GM19397 (cell line): ENCODE data around the gene STPG4.
"Not testable (repeated sequence)": the region's sequence is repeated elsewhere in the genome, so short reads cannot be mapped to it uniquely, and the experiment has no call there.

Experiments used
- ATAC-seq: cut with Tn5 transposase; IDR thresholded peaks from one replicate; pipeline ENCODE4 v1.9.1; 2021; ENCODE audit warnings: mild to moderate bottlenecking, moderate library complexity; ENCODE audit not compliant: unreplicated experiment

The STPG4 gene, protein sequence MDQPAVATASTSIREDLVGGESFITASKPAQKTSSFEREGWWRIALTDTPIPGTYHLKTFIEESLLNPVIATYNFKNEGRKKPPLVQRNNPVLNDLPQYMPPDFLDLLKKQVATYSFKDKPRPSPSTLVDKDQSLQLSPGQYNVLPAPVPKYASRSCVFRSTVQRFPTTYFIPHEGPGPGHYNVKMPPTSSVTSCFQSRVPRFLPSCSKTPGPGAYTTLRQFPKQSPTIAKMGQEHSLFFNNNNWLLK

GRCh38 chr2:47155091-47155876 lies at the start of gene STPG4:
TSS of gene STPG4 (minus strand) at chr2:47155308. CDS start at chr2:47155251, 57 bp downstream.
- no peak for ATAC-seq

DNA sequence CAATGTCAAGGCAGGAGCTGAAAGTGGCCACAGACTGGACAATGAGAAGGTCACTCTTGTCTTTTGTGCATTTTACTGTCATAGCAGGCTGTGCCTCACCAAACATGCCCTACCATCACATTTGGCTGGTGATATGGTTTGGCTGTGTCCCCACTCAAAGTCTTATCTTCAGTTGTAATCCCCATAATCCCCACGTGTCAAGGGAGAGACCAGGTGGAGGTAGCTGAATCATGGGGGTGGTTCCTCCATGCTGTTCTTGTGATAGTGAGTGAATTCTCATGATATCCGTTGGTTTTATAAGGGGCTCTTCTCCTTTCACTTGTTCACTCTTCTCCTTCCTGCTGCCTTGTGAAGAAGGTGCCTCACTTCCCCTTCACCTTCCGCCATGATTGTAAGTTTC lies 49.6 kb upstream of the STPG4 start:
- no peak for ATAC-seq

- ATAC-seq: no peak
Observed at GRCh38 chr2:47203995-47204394, 48.9 kb upstream of the STPG4 start.

- ATAC-seq: no peak
Observed at GRCh38 chr2:47201224-47201623, 46.1 kb upstream of the STPG4 start.

DNA sequence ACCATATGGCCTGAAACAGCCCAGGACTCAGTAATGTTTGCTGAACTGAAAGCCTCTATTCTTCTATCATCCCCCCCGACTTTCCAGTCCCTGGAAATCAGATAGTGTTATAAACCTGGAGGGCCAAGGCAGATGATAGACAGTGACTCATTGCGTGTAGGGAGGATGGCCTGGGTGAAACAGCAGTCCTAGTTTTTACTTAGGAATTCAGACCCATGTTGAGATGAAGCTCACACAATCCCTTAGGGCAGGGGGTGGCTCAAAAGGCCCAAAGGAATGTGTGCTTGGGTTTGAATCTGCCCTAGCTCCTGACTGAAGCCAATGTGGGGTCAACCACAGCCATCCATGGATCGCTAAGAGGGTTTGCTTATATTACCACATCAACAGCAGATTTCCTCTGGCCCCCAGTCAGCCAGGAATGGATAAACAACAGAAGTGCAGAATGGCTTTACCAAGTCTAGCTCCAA lies 43.9 kb upstream of the STPG4 start:
- ATAC-seq: no peak

DNA sequence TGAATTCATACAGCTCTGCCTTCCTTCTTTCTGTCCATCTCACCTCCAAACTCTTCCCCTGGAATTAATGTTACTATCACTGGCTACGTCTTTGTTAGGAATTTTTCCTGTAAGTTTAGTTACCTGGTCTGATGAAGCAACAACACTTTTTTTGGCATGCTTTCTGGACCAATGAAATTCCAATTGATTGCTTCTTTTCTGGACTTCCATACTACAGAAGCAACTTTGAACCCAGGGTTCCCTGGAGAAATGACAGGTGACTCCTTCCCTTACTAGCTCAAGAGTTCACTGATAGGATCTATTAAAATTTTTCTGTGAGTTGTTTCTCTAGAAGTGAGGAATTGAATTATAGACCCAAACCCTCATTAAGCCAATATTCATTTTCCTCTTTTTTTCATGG lies 41.4 kb upstream of the STPG4 start:
- ATAC-seq: no peak

DNA sequence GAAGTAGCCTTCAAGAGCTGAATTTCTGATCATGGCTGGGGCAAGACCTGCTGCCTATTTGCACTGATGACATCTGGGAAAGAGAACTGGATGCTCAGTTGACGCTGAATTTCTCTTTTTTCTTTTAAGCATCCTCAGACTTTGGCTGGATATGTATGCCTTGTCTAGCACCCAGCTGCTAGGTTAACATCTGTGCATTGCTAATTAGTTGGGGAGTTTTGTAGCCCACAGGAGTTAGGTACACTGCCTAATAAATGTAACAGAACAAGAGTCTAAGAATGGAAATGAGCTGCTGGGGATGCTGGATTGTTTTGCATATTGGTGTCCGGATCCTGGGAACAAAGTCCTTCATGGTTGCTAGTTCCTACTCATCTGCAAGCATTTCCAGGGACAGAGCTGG lies 40.9 kb upstream of the STPG4 start:
- no peak for ATAC-seq

DNA sequence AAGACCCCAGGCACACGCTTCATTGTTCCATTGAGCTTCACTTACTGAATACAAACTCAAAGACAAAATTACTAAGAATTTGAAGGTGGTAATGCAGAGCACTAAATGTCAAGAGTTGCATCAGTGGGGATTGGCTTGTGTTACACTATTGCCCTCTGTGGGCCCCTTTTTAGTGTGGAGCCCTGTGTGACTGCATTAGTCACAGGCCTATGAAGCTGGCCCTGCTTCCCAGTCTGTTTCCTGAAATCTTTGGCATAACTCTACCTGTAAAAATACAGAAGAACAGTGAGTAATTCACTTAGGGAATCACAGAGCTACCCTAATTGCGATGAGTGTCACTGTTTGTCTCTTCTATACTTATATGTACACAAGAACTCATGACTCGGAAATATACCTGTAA lies 40.0 kb upstream of the STPG4 start:
- no peak for ATAC-seq

DNA sequence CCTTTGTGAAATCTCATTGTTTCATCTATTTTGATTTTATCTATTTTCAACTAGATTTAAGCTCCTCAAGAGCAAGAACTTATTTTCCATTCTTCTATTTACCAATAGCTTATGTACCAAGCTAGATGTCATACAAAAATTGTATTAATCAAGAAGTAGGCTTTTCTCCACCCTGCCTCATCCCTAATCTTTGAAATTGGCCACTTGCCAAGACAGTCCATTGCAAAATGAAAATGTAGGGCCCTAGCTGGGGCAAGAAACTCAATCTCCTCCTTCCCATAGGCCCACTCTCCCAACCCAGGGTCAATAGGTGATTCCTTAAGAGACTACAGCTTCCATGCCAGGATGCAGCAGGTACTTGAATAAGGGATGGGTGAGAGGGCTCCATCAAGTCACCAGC lies 39.3 kb upstream of the STPG4 start:
- ATAC-seq: no peak

- ATAC-seq: no peak
Observed at GRCh38 chr2:47193607-47194006, 38.5 kb upstream of the STPG4 start.

GRCh38 chr2:47190188-47190881 lies 35.2 kb upstream of the STPG4 start:
- ATAC-seq: no peak

DNA sequence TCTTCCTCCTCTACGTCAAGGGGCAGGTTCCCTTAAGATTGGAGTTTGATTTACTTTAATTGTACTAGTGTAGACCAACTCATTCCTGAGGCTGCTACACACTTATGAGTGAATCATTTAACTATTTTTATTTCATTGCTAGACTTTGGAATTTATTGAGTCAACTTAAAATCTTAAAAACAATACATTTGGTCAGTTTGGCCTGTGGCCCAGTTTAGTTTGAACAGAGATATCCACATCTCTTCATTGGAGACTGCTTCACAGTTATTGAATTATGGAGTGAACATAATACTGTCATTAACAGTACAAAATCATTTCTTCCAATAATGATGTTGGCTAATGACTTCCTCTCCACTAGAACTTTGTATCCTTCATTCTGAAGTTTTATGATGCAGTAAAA lies 34.5 kb upstream of the STPG4 start:
- ATAC-seq: no peak

GRCh38 chr2:47187069-47187468 lies 32.0 kb upstream of the STPG4 start:
- no peak for ATAC-seq

GRCh38 chr2:47186351-47186750 lies 31.2 kb upstream of the STPG4 start:
- no peak for ATAC-seq

GRCh38 chr2:47185098-47185497 lies 30.0 kb upstream of the STPG4 start:
- ATAC-seq: not testable (repeated sequence)

- ATAC-seq: no peak
Observed at GRCh38 chr2:47181176-47181575, 26.1 kb upstream of the STPG4 start.

- ATAC-seq: no peak
Observed at GRCh38 chr2:47180531-47180930, 25.4 kb upstream of the STPG4 start.

DNA sequence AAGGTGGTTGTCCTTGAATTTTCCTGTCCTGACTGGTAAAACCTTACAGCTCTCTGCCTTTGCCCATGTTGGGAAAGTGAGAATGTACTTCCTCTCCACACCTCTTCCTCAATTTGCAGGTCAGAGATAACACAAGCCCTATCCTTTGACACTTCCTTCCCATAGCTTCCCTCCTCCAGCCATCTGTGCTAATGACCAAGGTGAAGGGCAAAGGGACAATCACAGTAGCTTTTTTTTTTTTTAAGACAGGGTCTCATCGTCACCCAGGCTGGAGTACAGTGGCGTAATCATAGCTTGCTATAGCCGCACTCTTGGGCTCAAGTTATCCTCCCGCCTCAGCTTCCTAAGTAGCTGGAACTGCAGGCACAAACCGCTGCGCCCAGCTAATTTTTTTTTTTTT lies 24.3 kb upstream of the STPG4 start:
- ATAC-seq: no peak

- no peak for ATAC-seq
Observed at GRCh38 chr2:47178341-47178740, 23.2 kb upstream of the STPG4 start.

DNA sequence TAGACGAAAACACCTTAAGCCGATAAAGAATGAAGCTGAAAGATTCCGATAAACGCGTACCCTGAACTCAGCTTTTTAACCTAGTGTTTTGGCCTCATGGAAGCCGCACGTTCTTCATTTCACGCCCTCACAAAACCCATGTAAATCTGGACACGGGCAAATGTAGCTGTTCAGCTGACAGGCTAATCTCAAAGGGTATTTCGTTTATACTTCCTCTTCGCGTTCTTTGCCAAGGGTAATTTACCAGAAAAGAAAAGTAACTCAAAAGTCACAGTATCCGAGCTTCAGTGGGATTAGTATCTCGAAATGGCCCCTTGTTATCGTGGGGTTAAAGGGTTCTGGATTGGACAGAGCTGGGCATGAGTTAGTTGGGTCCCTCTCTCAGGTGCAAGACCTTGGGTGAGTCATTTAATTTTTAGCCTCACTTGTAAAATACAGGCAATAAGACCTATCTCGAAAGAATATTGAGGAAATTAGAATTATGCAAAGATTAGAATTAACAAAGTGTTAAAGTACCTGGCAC lies 22.0 kb upstream of the STPG4 start:
- ATAC-seq: peak; percentile 6

- no peak for ATAC-seq
Observed at GRCh38 chr2:47174733-47175361, 19.7 kb upstream of the STPG4 start.
